ENCODE results near the gene NANOS2.

- TF ChIP-seq ZNF569 (CRISPR knock-in tag; IDR thresholded peaks at IDR 0.05; ENCODE audit: borderline replicate concordance) (no peak), CTCF (CRISPR knock-in tag; IDR thresholded peaks at IDR 0.05) (no peak), XBP1 (CRISPR knock-in tag; IDR thresholded peaks at IDR 0.05) (no peak), ZNF205 (CRISPR knock-in tag; IDR thresholded peaks at IDR 0.05) (0 out of 2 replicates have a peak, but pooled peaks have one; percentile 24), BRCA1 (CRISPR knock-in tag; IDR thresholded peaks at IDR 0.05) (no peak), PHB2 (IDR thresholded peaks at IDR 0.05; ENCODE audit: partially characterized antibody) (no peak), CHD2 (IDR thresholded peaks at IDR 0.05; ENCODE audit: low read depth, low read length) (no peak), ZNF121 (CRISPR knock-in tag; IDR thresholded peaks at IDR 0.05) (peak; percentile 98), MAX (IDR thresholded peaks at IDR 0.05) (peak; percentile 85), ZNF24 (IDR thresholded peaks at IDR 0.05) (no peak), KLF15 (CRISPR knock-in tag; IDR thresholded peaks at IDR 0.05; ENCODE audit: borderline replicate concordance) (no peak), HNRNPH1 (optimal IDR thresholded peaks at IDR 0.05; ENCODE audit: low read depth, low read length) (no peak), KAT2B (IDR thresholded peaks at IDR 0.05; ENCODE audit: borderline replicate concordance, low read depth, low read length) (no peak), SMC3 (IDR thresholded peaks at IDR 0.05; ENCODE audit: low read length) (no peak)
These were observed 19.0 kb downstream of the NANOS2 start for GRCh38 chr19:45895519-45895972.

All from HepG2 (cell line).